H9 (cell line): ENCODE data around the gene CCND2. TPM values are rescaled to one million over a fixed set of nuclear protein-coding genes. Genes with fewer than 3 reads are reported as not detected.

Experiments
- DNase-seq: peaks from one replicate; pipeline ENCODE4 v3.0.0-alpha.2; 2017
- H2AFZ ChIP-seq: one replicate; pipeline ENCODE4 v1.6.1; 2013; ENCODE audit warnings: mild to moderate bottlenecking, low read length, control low read depth, moderate library complexity
- H2AK5ac ChIP-seq: 2 replicates; pipeline ENCODE4 v1.6.1; 2013; ENCODE audit warnings: low read length, control low read depth, mixed read lengths; ENCODE audit not compliant: insufficient read length
- H2BK120ac ChIP-seq: one replicate; pipeline ENCODE4 v1.6.1; 2013; ENCODE audit warnings: low read depth, mild to moderate bottlenecking, low read length, control low read depth, inconsistent platforms; ENCODE audit not compliant: poor library complexity, severe bottlenecking
- H2BK12ac ChIP-seq: 2 replicates; pipeline ENCODE4 v1.6.1; 2013; ENCODE audit warnings: low read length, control low read depth, mixed read lengths, low read depth; ENCODE audit not compliant: insufficient read length
- H2BK15ac ChIP-seq: 2 replicates; pipeline ENCODE4 v1.6.1; 2013; ENCODE audit warnings: low read depth, low read length, control low read depth
- H2BK20ac ChIP-seq: one replicate; pipeline ENCODE4 v1.6.1; 2013; ENCODE audit warnings: low read depth, mild to moderate bottlenecking, low read length, control low read depth, inconsistent platforms; ENCODE audit not compliant: poor library complexity, severe bottlenecking
- H2BK5ac ChIP-seq: 2 replicates; pipeline ENCODE4 v1.6.1; 2013; ENCODE audit warnings: low read length, control low read depth, mixed read lengths; ENCODE audit not compliant: insufficient read length
- H3K14ac ChIP-seq: 2 replicates; pipeline ENCODE4 v1.6.1; 2013; ENCODE audit warnings: low read length, control low read depth; ENCODE audit not compliant: insufficient read depth
- H3K18ac ChIP-seq: 2 replicates; pipeline ENCODE4 v1.6.1; 2013; ENCODE audit warnings: low read depth, mild to moderate bottlenecking, mixed read lengths, low read length, control low read depth; ENCODE audit not compliant: insufficient read length
- H3K23ac ChIP-seq: 2 replicates; pipeline ENCODE4 v1.6.1; 2013; ENCODE audit warnings: low read length, control low read depth, mixed read lengths, low read depth; ENCODE audit not compliant: insufficient read length
- H3K23me2 ChIP-seq: 2 replicates; pipeline ENCODE4 v1.6.1; 2013; ENCODE audit warnings: low read depth, mild to moderate bottlenecking, mixed read lengths, low read length, control low read depth; ENCODE audit not compliant: insufficient read length, poor library complexity, severe bottlenecking
- H3K27ac ChIP-seq: 2 replicates; pipeline ENCODE4 v1.5.1; 2013; ENCODE audit warnings: low read length, control low read depth, mixed read lengths, low read depth; ENCODE audit not compliant: insufficient read length
- H3K27me3 ChIP-seq: 2 replicates; pipeline ENCODE4 v1.6.1; 2013; ENCODE audit warnings: low read length, control low read depth, inconsistent platforms; ENCODE audit not compliant: insufficient read depth
- H3K4ac ChIP-seq: 2 replicates; pipeline ENCODE4 v1.6.1; 2013; ENCODE audit warnings: low read depth, mild to moderate bottlenecking, control low read depth, inconsistent platforms, low read length, moderate library complexity
- H3K4me1 ChIP-seq: 2 replicates; pipeline ENCODE4 v1.6.1; 2013; ENCODE audit warnings: low read length, control low read depth, inconsistent platforms; ENCODE audit not compliant: insufficient read depth
- H3K4me2 ChIP-seq: 2 replicates; pipeline ENCODE4 v1.6.1; 2013; ENCODE audit warnings: low read length, control low read depth, mixed read lengths; ENCODE audit not compliant: insufficient read length, insufficient read depth
- H3K56ac ChIP-seq: 2 replicates; pipeline ENCODE4 v1.6.1; 2013; ENCODE audit warnings: low read depth, mild to moderate bottlenecking, mixed read lengths, low read length, control low read depth; ENCODE audit not compliant: insufficient read length
- H3K79me1 ChIP-seq: 2 replicates; pipeline ENCODE4 v1.6.1; 2013; ENCODE audit warnings: low read depth, mild to moderate bottlenecking, moderate library complexity, low read length, control low read depth, inconsistent platforms; ENCODE audit not compliant: insufficient read depth, poor library complexity, severe bottlenecking
- H3K79me2 ChIP-seq: 2 replicates; pipeline ENCODE4 v1.6.1; 2013; ENCODE audit warnings: low read length, control low read depth, inconsistent platforms; ENCODE audit not compliant: insufficient read depth
- H3K9ac ChIP-seq: 2 replicates; pipeline ENCODE4 v1.6.1; 2013; ENCODE audit warnings: low read length, control low read depth, mixed read lengths; ENCODE audit not compliant: insufficient read length; ENCODE audit errors: extremely low read depth
- H3K9me3 ChIP-seq: one replicate; pipeline ENCODE4 v1.6.1; 2013; ENCODE audit warnings: low read depth, low read length, inconsistent platforms; ENCODE audit not compliant: control insufficient read depth
- H3T11ph ChIP-seq: one replicate; pipeline ENCODE4 v1.6.1; 2013; ENCODE audit warnings: mild to moderate bottlenecking, low read length, control low read depth, inconsistent platforms
- H4K20me1 ChIP-seq: one replicate; pipeline ENCODE4 v1.6.1; 2013; ENCODE audit not compliant: control insufficient read depth, insufficient read length, insufficient read depth
- H4K5ac ChIP-seq: 2 replicates; pipeline ENCODE4 v1.6.1; 2013; ENCODE audit warnings: low read depth, mild to moderate bottlenecking, mixed read lengths, low read length, control low read depth; ENCODE audit not compliant: insufficient read length
- H4K8ac ChIP-seq: replicated peaks from 2 replicates; pipeline ENCODE4 v1.6.1; 2013; ENCODE audit warnings: low read length, control low read depth, mixed read lengths, low read depth; ENCODE audit not compliant: insufficient read length
- H4K91ac ChIP-seq: 2 replicates; pipeline ENCODE4 v1.6.1; 2013; ENCODE audit warnings: low read depth, mild to moderate bottlenecking, moderate library complexity, mixed read lengths, low read length, control low read depth; ENCODE audit not compliant: insufficient read length
- H3K27ac Mint-ChIP-seq, 3 experiments: 2 replicates in 2 of 3; 3 replicates in 1 of 3; pipeline ENCODE4 v1.8.0; 2020 to 2021; ENCODE audit warnings: mixed read lengths in 3 of 3, mild to moderate bottlenecking in 1 of 3, moderate library complexity in 1 of 3
- H3K27me3 Mint-ChIP-seq: 2 replicates; pipeline ENCODE4 v1.8.0; 2021; ENCODE audit warnings: low read depth, mild to moderate bottlenecking, moderate library complexity, mixed read lengths
- H3K36me3 Mint-ChIP-seq, 3 experiments: 2 replicates in 2 of 3; 3 replicates in 1 of 3; pipeline ENCODE4 v1.8.0; 2020 to 2021; ENCODE audit warnings: low read depth in 3 of 3, mixed read lengths in 3 of 3; ENCODE audit not compliant: insufficient read depth in 1 of 3
- H3K4me1 Mint-ChIP-seq, 2 experiments: 2 replicates each; pipeline ENCODE4 v1.8.0; 2020; ENCODE audit warnings: mixed read lengths in 2 of 2
- H3K4me3 Mint-ChIP-seq, 2 experiments: 2 replicates in 1 of 2; 3 replicates in 1 of 2; pipeline ENCODE4 v1.8.0; 2020 to 2021; ENCODE audit warnings: mild to moderate bottlenecking in 2 of 2, mixed read lengths in 2 of 2, moderate library complexity in 1 of 2
- H3K9me3 Mint-ChIP-seq, 2 experiments: 2 replicates in 1 of 2; 3 replicates in 1 of 2; pipeline ENCODE4 v1.8.0; 2020; ENCODE audit warnings: mild to moderate bottlenecking in 2 of 2, mixed read lengths in 2 of 2, moderate library complexity in 1 of 2
- CTCF ChIP-seq: fragments of 200-600 bp; sonication (generic); conservative IDR thresholded peaks from 3 replicates; pipeline ENCODE4 v1.8.0; 2021; ENCODE audit warnings: antibody characterized with exemption, mild to moderate bottlenecking
- WGBS: extraction: QIAGEN DNeasy Blood & Tissue Kit; methylation state at CpG from one replicate; pipeline ENCODE4 v1.1.7; 2013; ENCODE audit warnings: missing lambda C conversion rate, low lambda C conversion rate, mixed read lengths; ENCODE audit not compliant: insufficient read length; ENCODE audit errors: extremely low coverage; 5-methylcytosine and 5-hydroxymethylcytosine counted together
- total RNA-seq: library from RNA; stranded (reverse); gene quantifications from 2 replicates; pipeline ENCODE4 v1.2.1, GENCODE V29; 2021

The CCND2 gene
- total RNA-seq, 1 experiment from 2014 or later = 104 TPM

- TF ChIP-seq CTCF = no peak
- Mint-ChIP-seq H3K4me3 (no peak overlapping the region), H3K4me1 (peaks cover 13 to 16% of the 10 kb centered on the region in 2 experiments), H3K36me3 (peaks cover 86 to 94% (median 87%) of the 10 kb centered on the region in 3 experiments), H3K27ac (no peak overlapping the region; a peak in 1 of 7 replicates), H3K27me3 (no peaks in the 10 kb centered on the region), H3K9me3 (no peaks in the 10 kb centered on the region)
- no peak overlapping the region for H3K4ac ChIP-seq
- no peak overlapping the region for H3K9ac ChIP-seq
- H2BK12ac ChIP-seq = no peak overlapping the region
- H3K23ac ChIP-seq = no peak overlapping the region
- no peak overlapping the region for H3K14ac ChIP-seq
- H2AK5ac ChIP-seq = no peak overlapping the region
- peaks cover 18% of the 10 kb centered on the region for H3K79me1 ChIP-seq
- no peak overlapping the region for H3K56ac ChIP-seq
- no peak overlapping the region for H4K5ac ChIP-seq
- H4K91ac ChIP-seq = no peak overlapping the region
- H3T11ph ChIP-seq = no peak overlapping the region
- H4K8ac ChIP-seq = no peak overlapping the region
- H3K27ac ChIP-seq = no peak overlapping the region
- no peaks in the 10 kb centered on the region for H3K27me3 ChIP-seq
- H2AFZ ChIP-seq = no peak overlapping the region
- no peaks in the 10 kb centered on the region for H3K9me3 ChIP-seq
- no peak overlapping the region for H2BK15ac ChIP-seq
- no peak overlapping the region for H2BK120ac ChIP-seq
- H2BK5ac ChIP-seq = no peak overlapping the region
- no peaks in the 10 kb centered on the region for H3K4me1 ChIP-seq
- WGBS = no CpG with 5 or more reads among the region's 20 CpGs
- no peaks in the 10 kb centered on the region for H3K23me2 ChIP-seq
- H3K79me2 ChIP-seq = peaks cover 15% of the 10 kb centered on the region; the same call in 1 of the 2 replicates
- no peaks in the 10 kb centered on the region for H4K20me1 ChIP-seq
- no peak overlapping the region for H2BK20ac ChIP-seq
- no peak overlapping the region for H3K4me2 ChIP-seq
- no peak overlapping the region for H3K18ac ChIP-seq
- no peak for DNase-seq
Observed at GRCh38 chr12:4289231-4289878, 15.8 kb downstream of the CCND2 start.
